H1 (cell line): ENCODE results near the gene MIA2. TPM values are rescaled to one million over a fixed set of nuclear protein-coding genes. Genes with fewer than 3 reads are reported as not detected.

Source experiments
- CTCF ChIA-PET: fragments of 300-600 bp; sonication (Branson Sonifier 250); formaldehyde crosslinking; loops from one replicate; lab custom pipeline; 2021; ENCODE audit not compliant: partially characterized antibody; lab: Charles Lee
- POLR2A ChIA-PET: fragments of 300-600 bp; sonication (Branson Sonifier 250); formaldehyde crosslinking; loops from one replicate; lab custom pipeline; 2021; ENCODE audit warnings: inconsistent platforms; ENCODE audit not compliant: partially characterized antibody; lab: Charles Lee
- DNase-seq, 2 experiments: peaks; one replicate each; pipeline versions ENCODE4 v3.0.0 to v3.0.0-alpha.2; 2010 to 2022; ENCODE audit warnings: low spot score in 2 of 2, low read depth in 1 of 2, mixed read lengths in 1 of 2
- FAIRE-seq: peaks from 2 replicates; lab custom pipeline; 2011; peaks lifted over from hg19 to GRCh38; lab: Jason Lieb, UNC
- H2AFZ ChIP-seq: 2 replicates; pipeline ENCODE4 v1.8.1; 2012; ENCODE audit warnings: low read length, inconsistent platforms
- H2AK5ac ChIP-seq: 2 replicates; pipeline ENCODE4 v1.6.1; 2013; ENCODE audit warnings: low read depth, low read length
- H2BK120ac ChIP-seq: replicated peaks from 2 replicates; pipeline ENCODE3; 2013; ENCODE audit warnings: low read depth, low read length, inconsistent platforms
- H2BK12ac ChIP-seq: 2 replicates; pipeline ENCODE4 v1.6.1; 2013; ENCODE audit warnings: low read depth, low read length
- H2BK15ac ChIP-seq: 2 replicates; pipeline ENCODE4 v1.6.1; 2013; ENCODE audit warnings: low read length
- H2BK20ac ChIP-seq: 2 replicates; pipeline ENCODE4 v1.6.1; 2013; ENCODE audit warnings: low read length
- H2BK5ac ChIP-seq: 2 replicates; pipeline ENCODE4 v1.6.1; 2013; ENCODE audit warnings: low read depth, low read length
- H3K14ac ChIP-seq: 2 replicates; pipeline ENCODE4 v1.6.1; 2013; ENCODE audit warnings: inconsistent platforms; ENCODE audit not compliant: insufficient read length
- H3K18ac ChIP-seq: 2 replicates; pipeline ENCODE4 v1.6.1; 2013; ENCODE audit warnings: low read length; ENCODE audit errors: extremely low read depth
- H3K23ac ChIP-seq: 2 replicates; pipeline ENCODE4 v1.6.1; 2013; ENCODE audit warnings: inconsistent platforms; ENCODE audit not compliant: insufficient read length
- H3K23me2 ChIP-seq: 2 replicates; pipeline ENCODE4 v1.6.1; 2013; ENCODE audit warnings: low read depth, low read length
- H3K27ac ChIP-seq: 2 replicates; pipeline ENCODE4 v1.6.1; 2011; ENCODE audit warnings: low read depth, low read length, inconsistent platforms
- H3K27me3 ChIP-seq, 4 experiments: replicated peaks in 1 of 4; 1 replicate in 1 of 4; 2 replicates in 3 of 4; pipeline versions ENCODE4 v1.6.1 to v1.8.1; 2011 to 2013; ENCODE audit warnings: low read length in 3 of 4, mild to moderate bottlenecking in 3 of 4, inconsistent platforms in 2 of 4, mixed read lengths in 2 of 4, moderate library complexity in 1 of 4; ENCODE audit not compliant: control insufficient read depth in 3 of 4, insufficient read depth in 3 of 4; ENCODE audit errors: extremely low read depth in 1 of 4
- H3K36me3 ChIP-seq, 4 experiments: 2 replicates each; pipeline versions ENCODE4 v1.6.1 to v1.8.1; 2011 to 2013; ENCODE audit warnings: mild to moderate bottlenecking in 4 of 4, low read length in 3 of 4, moderate library complexity in 2 of 4, control low read depth in 1 of 4, inconsistent platforms in 1 of 4; ENCODE audit not compliant: insufficient read depth in 4 of 4, control insufficient read depth in 2 of 4
- H3K4ac ChIP-seq: replicated peaks from 2 replicates; pipeline ENCODE3; 2013; ENCODE audit warnings: low read length, low read depth, mixed read lengths, inconsistent platforms; ENCODE audit not compliant: insufficient read length
- H3K4me1 ChIP-seq, 4 experiments: replicated peaks in 1 of 4; 1 replicate in 1 of 4; 2 replicates in 3 of 4; pipeline versions ENCODE4 v1.6.1 to v1.8.1; 2011 to 2013; ENCODE audit warnings: low read length in 3 of 4, inconsistent platforms in 2 of 4, mixed read lengths in 1 of 4; ENCODE audit not compliant: insufficient read depth in 4 of 4, control insufficient read depth in 3 of 4
- H3K4me2 ChIP-seq, 2 experiments: 2 replicates each; pipeline versions ENCODE4 v1.6.1 to v1.8.1; 2011 to 2013; ENCODE audit warnings: low read depth in 2 of 2, low read length in 2 of 2, control low read depth in 1 of 2, inconsistent platforms in 1 of 2, mild to moderate bottlenecking in 1 of 2; ENCODE audit not compliant: insufficient read depth in 1 of 2
- H3K4me3 ChIP-seq, 4 experiments: fragments of 200-600, 300-600 bp in 1 of 4; sonication (generic), shearing (Covaris generic), sonication (Bioruptor Twin) in 1 of 4; 2 replicates each; pipeline versions ENCODE4 v1.5.1 to v1.8.1; 2011 to 2016; ENCODE audit warnings: low read length in 4 of 4, low read depth in 3 of 4, control low read depth in 2 of 4, inconsistent platforms in 2 of 4, mild to moderate bottlenecking in 2 of 4, mixed read lengths in 1 of 4, moderate library complexity in 1 of 4; ENCODE audit not compliant: insufficient read depth in 2 of 4; ENCODE audit errors: extremely low read depth in 1 of 4
- H3K56ac ChIP-seq: replicated peaks from 2 replicates; pipeline ENCODE3; 2013; ENCODE audit warnings: low read depth, mild to moderate bottlenecking, mixed read lengths, low read length, inconsistent platforms; ENCODE audit not compliant: insufficient read length
- H3K79me1 ChIP-seq: 2 replicates; pipeline ENCODE4 v1.6.1; 2013; ENCODE audit warnings: low read depth, low read length, control low read depth
- H3K79me2 ChIP-seq, 2 experiments: 2 replicates each; pipeline versions ENCODE4 v1.6.1 to v1.8.1; 2012 to 2013; ENCODE audit warnings: low read length in 2 of 2, mild to moderate bottlenecking in 2 of 2, inconsistent platforms in 1 of 2; ENCODE audit not compliant: insufficient read depth in 2 of 2, control insufficient read depth in 1 of 2
- H3K9ac ChIP-seq, 4 experiments: replicated peaks in 1 of 4; 1 replicate in 1 of 4; 2 replicates in 3 of 4; pipeline versions ENCODE4 v1.6.1 to v1.8.1; 2011 to 2013; ENCODE audit warnings: low read depth in 3 of 4, low read length in 3 of 4, control low read depth in 2 of 4, mild to moderate bottlenecking in 2 of 4, moderate library complexity in 2 of 4, inconsistent platforms in 1 of 4; ENCODE audit errors: extremely low read depth in 1 of 4
- H3K9me3 ChIP-seq, 2 experiments: 2 replicates each; pipeline versions ENCODE4 v1.6.1 to v1.8.1; 2012 to 2013; ENCODE audit warnings: mild to moderate bottlenecking in 2 of 2, moderate library complexity in 2 of 2, control low read depth in 1 of 2, inconsistent platforms in 1 of 2, low read depth in 1 of 2, low read length in 1 of 2, mixed read lengths in 1 of 2; ENCODE audit not compliant: insufficient read depth in 2 of 2
- H4K20me1 ChIP-seq, 2 experiments: replicated peaks in 1 of 2; 2 replicates each; pipeline versions ENCODE3 to v1.8.1; 2011 to 2013; ENCODE audit warnings: inconsistent platforms in 2 of 2, low read length in 2 of 2, mild to moderate bottlenecking in 1 of 2; ENCODE audit not compliant: insufficient read depth in 2 of 2, control insufficient read depth in 1 of 2
- H4K5ac ChIP-seq: 2 replicates; pipeline ENCODE4 v1.6.1; 2013; ENCODE audit warnings: low read length, low read depth, mixed read lengths, inconsistent platforms; ENCODE audit not compliant: insufficient read length
- H4K8ac ChIP-seq: 2 replicates; pipeline ENCODE4 v1.8.0; 2013; ENCODE audit warnings: mild to moderate bottlenecking, moderate library complexity, low read length, inconsistent platforms; ENCODE audit not compliant: insufficient read depth; ENCODE audit errors: extremely low read depth
- H4K91ac ChIP-seq: replicated peaks from 2 replicates; pipeline ENCODE3; 2013; ENCODE audit warnings: low read length, mixed read lengths, inconsistent platforms; ENCODE audit not compliant: insufficient read length
- ASH2L ChIP-seq: fragments of 200-600, 300-600 bp; sonication (generic); IDR thresholded peaks from one replicate; pipeline ENCODE4 v1.7.1; 2017; ENCODE audit warnings: low read length
- BACH1 ChIP-seq: IDR thresholded peaks from 2 replicates; pipeline ENCODE4 v1.6.1; 2012; ENCODE audit warnings: low read length, improper control_type of control experiment
- CHD1 ChIP-seq: IDR thresholded peaks from 2 replicates; pipeline ENCODE4 v1.6.1; 2012; ENCODE audit warnings: low read depth, low read length, improper control_type of control experiment
- CREB1 ChIP-seq: IDR thresholded peaks from 2 replicates; pipeline ENCODE4 v1.6.1; 2012; ENCODE audit warnings: inconsistent platforms
- JUND ChIP-seq: IDR thresholded peaks from 2 replicates; pipeline ENCODE4 v1.6.1; 2011; ENCODE audit warnings: mild to moderate bottlenecking, improper control_type of control experiment, low read length
- KDM4A ChIP-seq: IDR thresholded peaks from one replicate; pipeline ENCODE4 v1.7.1; 2012; ENCODE audit warnings: low read depth, mild to moderate bottlenecking, moderate library complexity, low read length, inconsistent platforms; ENCODE audit not compliant: severe bottlenecking
- MAFK ChIP-seq: IDR thresholded peaks from 2 replicates; pipeline ENCODE4 v1.6.1; 2012; ENCODE audit warnings: low read depth, mild to moderate bottlenecking, improper control_type of control experiment, low read length
- NANOG ChIP-seq: IDR thresholded peaks from 2 replicates; pipeline ENCODE4 v1.6.1; 2011; ENCODE audit warnings: low read length, low read depth, mild to moderate bottlenecking, inconsistent platforms; ENCODE audit not compliant: insufficient read depth, poor library complexity, severe bottlenecking
- TBP ChIP-seq: IDR thresholded peaks from 2 replicates; pipeline ENCODE4 v1.6.1; 2011; ENCODE audit warnings: low read depth, low read length, improper control_type of control experiment
- WGBS, 2 experiments: shearing (Covaris generic) in 1 of 2; methylation state at CpG; one replicate each; pipeline versions ENCODE4 v1.1.6 to v1.1.7; 2013 to 2015; ENCODE audit warnings: low lambda C conversion rate in 2 of 2, mixed read lengths in 2 of 2, inconsistent platforms in 1 of 2, low coverage in 1 of 2, missing lambda C conversion rate in 1 of 2; ENCODE audit not compliant: insufficient replicate concordance in 2 of 2, insufficient coverage in 1 of 2, insufficient read length in 1 of 2; ENCODE audit errors: extremely low coverage in 1 of 2, missing lambda C conversion rate in 1 of 2; 5-methylcytosine and 5-hydroxymethylcytosine counted together
- polyA plus RNA-seq, 7 experiments: library from polyadenylated mRNA; depleted of rRNA in 3 of 7; stranded (reverse) in 5 of 7; unstranded in 2 of 7; fragments of >200 nt in 5 of 7; fragments of 200-250 nt in 2 of 7; gene quantifications; 1 replicate in 5 of 7; 2 replicates in 1 of 7; 4 replicates in 1 of 7; pipeline versions ENCODE4 v1.2.1 to v1.2.3, GENCODE V29; 2011 to 2013; ENCODE audit warnings: missing spikeins in 2 of 7, mixed read lengths in 2 of 7
- total RNA-seq: library from RNA; stranded (reverse); fragmentation: NEBNext Ultra II Directional; extraction: Animal tissue kit (Norgen Biotek cat#: 25700); gene quantifications from 2 replicates; pipeline ENCODE4 v1.2.1, GENCODE V29; 2021
- TF ChIP-seq, protein P1 (sequence below): IDR thresholded peaks from 2 replicates; pipeline ENCODE4 v1.6.1; 2012; ENCODE audit warnings: low read length, inconsistent platforms
- TF ChIP-seq, protein P2 (sequence below): IDR thresholded peaks from 2 replicates; pipeline ENCODE4 v1.6.1; 2011; ENCODE audit warnings: low read length, improper control_type of control experiment

The MIA2 gene
- total and polyA plus RNA-seq, 2 of the 8 experiments (the other 6 are each of a cell fraction or from before 2014, with no cell fraction given): 10.1 to 15.0 TPM

DNA sequence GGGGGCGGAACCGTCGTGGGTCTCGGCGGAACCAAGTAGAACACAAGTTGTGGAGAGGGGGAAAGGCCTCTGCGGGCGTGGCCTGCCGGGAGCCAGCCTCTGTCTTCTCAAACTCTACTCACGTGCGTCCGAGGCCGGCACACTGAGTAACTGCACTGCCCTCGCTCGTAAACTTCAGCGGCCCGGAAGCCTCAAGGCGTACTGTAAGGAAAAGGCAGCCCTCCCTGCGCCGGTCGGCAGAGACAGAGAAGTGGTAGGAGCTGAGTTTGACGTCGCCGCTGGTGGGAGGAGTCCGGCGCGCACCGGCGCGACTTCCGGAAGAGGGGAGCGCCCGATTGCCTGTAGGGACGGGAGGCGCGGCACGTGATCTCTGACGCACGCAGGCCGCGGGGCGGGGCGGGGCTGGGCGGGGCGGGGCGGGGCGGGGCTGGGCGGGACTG is 198.5 kb downstream of the MIA2 start, which contains the start of gene FBXO33:
Gene FBXO33 (minus strand): TSS at position 255 of the 440 bp plus-strand sequence. CDS start 271 bp downstream, outside the sequence.
- ChIA-PET CTCF (interaction anchor here (0.9 to 1.1 kb wide), 3 partner anchors 22 to 56 kb away, joined by 3 to 4 read pairs (median 3); no protein-coding TSS in a partner anchor), POLR2A (interaction anchor here (0.9 to 3.1 kb wide), 16 partner anchors 9 to 329 kb away, joined by 3 to 24 read pairs (median 6); partner anchors contain the start of genes SEC23A and TRAPPC6B)
- H3K4me3 ChIP-seq: peak within 1 kb of the TSS; percentile 69 to 98 (median 94)
- H2BK120ac ChIP-seq: no peak within 1 kb of the TSS
- no peak for FAIRE-seq
- peak within 1 kb of the TSS; percentile 100; the same call in 1 of the 2 replicates for H4K8ac ChIP-seq
- WGBS, 2 experiments: 0% methylated on average over 45 of the region's 47 CpGs; no CpG with 5 or more reads in 1 of the 2 experiments
- H2BK12ac ChIP-seq: peak within 1 kb of the TSS; percentile 99
- H4K5ac ChIP-seq: peak within 1 kb of the TSS; percentile 100
- H3K4me2 ChIP-seq: peak within 1 kb of the TSS; percentile 92 to 100
- peaks cover 3 to 16% of the 10 kb centered on the region in 2 experiments for H4K20me1 ChIP-seq
- H2BK15ac ChIP-seq: no peak within 1 kb of the TSS
- no peaks in the 10 kb centered on the region for H3K9me3 ChIP-seq
- peak within 1 kb of the TSS; percentile 100 for H2AFZ ChIP-seq
- peaks cover 0 to 36% of the 10 kb centered on the region in 2 experiments; a peak in 3 of 4 replicates for H3K79me2 ChIP-seq
- peak within 1 kb of the TSS; percentile 99 for H3K18ac ChIP-seq
- peak within 1 kb of the TSS; percentile 93 for H3K56ac ChIP-seq
- peak within 1 kb of the TSS; percentile 99 for H2BK5ac ChIP-seq
- no peaks in the 10 kb centered on the region for H3K27me3 ChIP-seq
- H3K4me1 ChIP-seq: no peaks in the 10 kb centered on the region; a peak in 1 of 7 replicates
- H3K4ac ChIP-seq: no peak within 1 kb of the TSS
- no peak within 1 kb of the TSS for H2BK20ac ChIP-seq
- no peaks in the 10 kb centered on the region; the same call in 1 of the 2 replicates for H3K79me1 ChIP-seq
- H2AK5ac ChIP-seq: no peak within 1 kb of the TSS
- peak; percentile 86 to 96 for DNase-seq
- H3K14ac ChIP-seq: no peak within 1 kb of the TSS
- no peak within 1 kb of the TSS for H3K23ac ChIP-seq
- peaks cover 3% of the 10 kb centered on the region; the same call in 1 of the 2 replicates for H3K23me2 ChIP-seq
- peak within 1 kb of the TSS; percentile 100 for H4K91ac ChIP-seq
- H3K36me3 ChIP-seq: no peaks in the 10 kb centered on the region
- peak within 1 kb of the TSS; percentile 100 for H3K27ac ChIP-seq
- H3K9ac ChIP-seq: peak within 1 kb of the TSS; percentile 98 to 100 (median 99)
- TF ChIP-seq NANOG (no peak), ASH2L (peak; percentile 30), TBP (peak; percentile 88), KDM4A (peak; percentile 4), CHD1 (peak; percentile 94), BACH1 (no peak), CREB1 (peak; percentile 81), JUND (peak; percentile 96), MAFK (no peak)
- TF ChIP-seq, protein P1, sequence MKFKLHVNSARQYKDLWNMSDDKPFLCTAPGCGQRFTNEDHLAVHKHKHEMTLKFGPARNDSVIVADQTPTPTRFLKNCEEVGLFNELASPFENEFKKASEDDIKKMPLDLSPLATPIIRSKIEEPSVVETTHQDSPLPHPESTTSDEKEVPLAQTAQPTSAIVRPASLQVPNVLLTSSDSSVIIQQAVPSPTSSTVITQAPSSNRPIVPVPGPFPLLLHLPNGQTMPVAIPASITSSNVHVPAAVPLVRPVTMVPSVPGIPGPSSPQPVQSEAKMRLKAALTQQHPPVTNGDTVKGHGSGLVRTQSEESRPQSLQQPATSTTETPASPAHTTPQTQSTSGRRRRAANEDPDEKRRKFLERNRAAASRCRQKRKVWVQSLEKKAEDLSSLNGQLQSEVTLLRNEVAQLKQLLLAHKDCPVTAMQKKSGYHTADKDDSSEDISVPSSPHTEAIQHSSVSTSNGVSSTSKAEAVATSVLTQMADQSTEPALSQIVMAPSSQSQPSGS: no peak
- TF ChIP-seq, protein P2, sequence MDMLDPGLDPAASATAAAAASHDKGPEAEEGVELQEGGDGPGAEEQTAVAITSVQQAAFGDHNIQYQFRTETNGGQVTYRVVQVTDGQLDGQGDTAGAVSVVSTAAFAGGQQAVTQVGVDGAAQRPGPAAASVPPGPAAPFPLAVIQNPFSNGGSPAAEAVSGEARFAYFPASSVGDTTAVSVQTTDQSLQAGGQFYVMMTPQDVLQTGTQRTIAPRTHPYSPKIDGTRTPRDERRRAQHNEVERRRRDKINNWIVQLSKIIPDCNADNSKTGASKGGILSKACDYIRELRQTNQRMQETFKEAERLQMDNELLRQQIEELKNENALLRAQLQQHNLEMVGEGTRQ: peak; percentile 86
